SH-SY5Y (cell line): ENCODE results near the gene KCNK10.

Experiments used
- GATA2 ChIP-seq: IDR thresholded peaks from 2 replicates; pipeline ENCODE4 v1.6.1; 2011; ENCODE audit warnings: mild to moderate bottlenecking, low read depth, low read length
- GATA3 ChIP-seq: IDR thresholded peaks from 2 replicates; pipeline ENCODE4 v1.6.1; 2011; ENCODE audit warnings: low read depth, mild to moderate bottlenecking, low read length, moderate library complexity

KCNK10 gene

GRCh38 chr14:88241810-88242209 lies 81.3 kb downstream of the KCNK10 start:
- TF ChIP-seq GATA2 (no peak), GATA3 (no peak)

GRCh38 chr14:88234442-88234841 lies 88.6 kb downstream of the KCNK10 start:
- TF ChIP-seq GATA2 (no peak), GATA3 (no peak)

GRCh38 chr14:88233915-88234314 lies 89.2 kb downstream of the KCNK10 start:
- TF ChIP-seq GATA3 (no peak), GATA2 (no peak)

- TF ChIP-seq GATA2 (no peak), GATA3 (no peak)
These were observed 90.3 kb downstream of the KCNK10 start for GRCh38 chr14:88232771-88233170.

- TF ChIP-seq GATA2 (no peak), GATA3 (no peak)
These were observed 91.5 kb downstream of the KCNK10 start for GRCh38 chr14:88231603-88232002.

GRCh38 chr14:88229428-88229827 lies 93.6 kb downstream of the KCNK10 start:
- no peak for TF ChIP-seq GATA2
- TF ChIP-seq GATA3 = no peak

GRCh38 chr14:88228522-88229236 lies 94.4 kb downstream of the KCNK10 start:
- TF ChIP-seq GATA2 (no peak), GATA3 (no peak)

GRCh38 chr14:88227693-88228092 lies 95.4 kb downstream of the KCNK10 start:
- no peak for TF ChIP-seq GATA2
- no peak for TF ChIP-seq GATA3

GRCh38 chr14:88225721-88226120 lies 97.3 kb downstream of the KCNK10 start:
- TF ChIP-seq GATA2 = no peak
- TF ChIP-seq GATA3 = no peak

GRCh38 chr14:88218119-88218915 lies 104.8 kb downstream of the KCNK10 start:
- no peak for TF ChIP-seq GATA3
- no peak for TF ChIP-seq GATA2

GRCh38 chr14:88212691-88213090 lies 110.4 kb downstream of the KCNK10 start:
- no peak for TF ChIP-seq GATA3
- TF ChIP-seq GATA2 = no peak

GRCh38 chr14:88210426-88210825 lies 112.6 kb downstream of the KCNK10 start:
- TF ChIP-seq GATA3 = no peak
- TF ChIP-seq GATA2 = no peak

- no peak for TF ChIP-seq GATA2
- TF ChIP-seq GATA3 = no peak
These were observed 113.8 kb downstream of the KCNK10 start for GRCh38 chr14:88209273-88209672.

GRCh38 chr14:88208858-88209257 lies 114.2 kb downstream of the KCNK10 start:
- TF ChIP-seq GATA2 (no peak), GATA3 (no peak)

GRCh38 chr14:88204221-88204620 lies 118.8 kb downstream of the KCNK10 start:
- TF ChIP-seq GATA2 (no peak), GATA3 (no peak)
